ENCODE measurements around the gene TAGLN. TPM values are rescaled to one million over a fixed set of nuclear protein-coding genes. Genes with fewer than 3 reads are reported as not detected.

The TAGLN gene
- total RNA-seq, 1 experiment from 2014 or later = 0.54 TPM

GRCh38 chr11:117221775-117222517 lies 22.8 kb downstream of the TAGLN start:
- DNase-seq (ENCODE audit: low read depth) = no peak
- in situ Hi-C loops (cut with HindIII; ENCODE audit: low pct_unique_long_range_greater_than_20kb, low sequenced_read_pairs) = no loop called here

- DNase-seq (ENCODE audit: low read depth) = no peak
- in situ Hi-C loops (cut with HindIII; ENCODE audit: low pct_unique_long_range_greater_than_20kb, low sequenced_read_pairs) = no loop called here
These were observed 24.0 kb downstream of the TAGLN start for GRCh38 chr11:117222991-117223740.

GRCh38 chr11:117223741-117224689 lies 24.8 kb downstream of the TAGLN start:
- no peak for DNase-seq (ENCODE audit: low read depth)
- in situ Hi-C loops (cut with HindIII; ENCODE audit: low pct_unique_long_range_greater_than_20kb, low sequenced_read_pairs) = no loop called here

GRCh38 chr11:117225553-117226170 lies 26.5 kb downstream of the TAGLN start:
- DNase-seq (ENCODE audit: low read depth) = no peak
- in situ Hi-C loops (cut with HindIII; ENCODE audit: low pct_unique_long_range_greater_than_20kb, low sequenced_read_pairs) = no loop called here

- DNase-seq (ENCODE audit: low read depth) = peak; percentile 36
- in situ Hi-C loops (cut with HindIII; ENCODE audit: low pct_unique_long_range_greater_than_20kb, low sequenced_read_pairs) = no loop called here
These were observed 27.5 kb downstream of the TAGLN start for GRCh38 chr11:117226388-117227385.

- DNase-seq (ENCODE audit: low read depth) = no peak
- in situ Hi-C loops (cut with HindIII; ENCODE audit: low pct_unique_long_range_greater_than_20kb, low sequenced_read_pairs) = no loop called here
These were observed 28.9 kb downstream of the TAGLN start for GRCh38 chr11:117228091-117228490.

- DNase-seq (ENCODE audit: low read depth) = no peak
- in situ Hi-C loops (cut with HindIII; ENCODE audit: low pct_unique_long_range_greater_than_20kb, low sequenced_read_pairs) = no loop called here
These were observed 30.2 kb downstream of the TAGLN start for GRCh38 chr11:117229411-117229810.

- in situ Hi-C loops (cut with HindIII; ENCODE audit: low pct_unique_long_range_greater_than_20kb, low sequenced_read_pairs) = no loop called here
- no peak for DNase-seq (ENCODE audit: low read depth)
These were observed 30.7 kb downstream of the TAGLN start for GRCh38 chr11:117229931-117230285.

GRCh38 chr11:117230286-117230961 lies 31.3 kb downstream of the TAGLN start:
- in situ Hi-C loops (cut with HindIII; ENCODE audit: low pct_unique_long_range_greater_than_20kb, low sequenced_read_pairs) = no loop called here

GRCh38 chr11:117230999-117231841 lies 32.0 kb downstream of the TAGLN start:
- in situ Hi-C loops (cut with HindIII; ENCODE audit: low pct_unique_long_range_greater_than_20kb, low sequenced_read_pairs) = no loop called here
- no peak for DNase-seq (ENCODE audit: low read depth)

More at GRCh38 chr11:117230286-117230961, 31.3 kb downstream of the TAGLN start:
- DNase-seq (ENCODE audit: low read depth) = no peak

- in situ Hi-C loops (cut with HindIII; ENCODE audit: low pct_unique_long_range_greater_than_20kb, low sequenced_read_pairs) = no loop called here
These were observed 32.6 kb downstream of the TAGLN start, which contains the start of gene PCSK7 for GRCh38 chr11:117231842-117232091. TSS of gene PCSK7 (minus strand) at chr11:117232073. CDS start at chr11:117229844, 2,229 bp downstream.

GRCh38 chr11:117232092-117232878 lies 33.1 kb downstream of the TAGLN start, which contains the start of gene RNF214:
TSS of gene RNF214 (plus strand) at chr11:117232671. CDS start at chr11:117234273, 1,602 bp downstream.
- in situ Hi-C loops (cut with HindIII; ENCODE audit: low pct_unique_long_range_greater_than_20kb, low sequenced_read_pairs) = no loop called here

More at GRCh38 chr11:117231842-117232091, 32.6 kb downstream of the TAGLN start, which contains the start of gene PCSK7:
- no peak for DNase-seq (ENCODE audit: low read depth)

GRCh38 chr11:117232911-117233409 lies 33.8 kb downstream of the TAGLN start:
- DNase-seq (ENCODE audit: low read depth) = no peak
- in situ Hi-C loops (cut with HindIII; ENCODE audit: low pct_unique_long_range_greater_than_20kb, low sequenced_read_pairs) = no loop called here

More at GRCh38 chr11:117232092-117232878, 33.1 kb downstream of the TAGLN start, which contains the start of gene RNF214:
- DNase-seq (ENCODE audit: low read depth) = peak; percentile 75

- no peak for DNase-seq (ENCODE audit: low read depth)
- in situ Hi-C loops (cut with HindIII; ENCODE audit: low pct_unique_long_range_greater_than_20kb, low sequenced_read_pairs) = no loop called here
These were observed 39.1 kb downstream of the TAGLN start for GRCh38 chr11:117238221-117238620.

- peak; percentile 66 for DNase-seq (ENCODE audit: low read depth)
- in situ Hi-C loops (cut with HindIII; ENCODE audit: low pct_unique_long_range_greater_than_20kb, low sequenced_read_pairs) = no loop called here
These were observed 40.1 kb downstream of the TAGLN start for GRCh38 chr11:117239295-117239694.
